ENCODE measurements around the gene WWTR1.

WWTR1 gene

GRCh38 chr3:149527531-149528339 is 130.1 kb downstream of the WWTR1 start:
- Histone ChIP-seq H3K27ac (no peak overlapping the region), H3K4me1 (peaks cover 7% of the 10 kb centered on the region; the same call in 1 of the 2 replicates), H3K9me3 (no peaks in the 10 kb centered on the region), H3K4me2 (no peak overlapping the region), H3K9ac (no peak overlapping the region), H3K4me3 (no peak overlapping the region), H3K36me3 (no peaks in the 10 kb centered on the region), H3K27me3 (no peaks in the 10 kb centered on the region), H4K20me1 (no peaks in the 10 kb centered on the region)
- no peak for TF ChIP-seq Cebpa-rat (IDR thresholded peaks at IDR 0.05)

DNA sequence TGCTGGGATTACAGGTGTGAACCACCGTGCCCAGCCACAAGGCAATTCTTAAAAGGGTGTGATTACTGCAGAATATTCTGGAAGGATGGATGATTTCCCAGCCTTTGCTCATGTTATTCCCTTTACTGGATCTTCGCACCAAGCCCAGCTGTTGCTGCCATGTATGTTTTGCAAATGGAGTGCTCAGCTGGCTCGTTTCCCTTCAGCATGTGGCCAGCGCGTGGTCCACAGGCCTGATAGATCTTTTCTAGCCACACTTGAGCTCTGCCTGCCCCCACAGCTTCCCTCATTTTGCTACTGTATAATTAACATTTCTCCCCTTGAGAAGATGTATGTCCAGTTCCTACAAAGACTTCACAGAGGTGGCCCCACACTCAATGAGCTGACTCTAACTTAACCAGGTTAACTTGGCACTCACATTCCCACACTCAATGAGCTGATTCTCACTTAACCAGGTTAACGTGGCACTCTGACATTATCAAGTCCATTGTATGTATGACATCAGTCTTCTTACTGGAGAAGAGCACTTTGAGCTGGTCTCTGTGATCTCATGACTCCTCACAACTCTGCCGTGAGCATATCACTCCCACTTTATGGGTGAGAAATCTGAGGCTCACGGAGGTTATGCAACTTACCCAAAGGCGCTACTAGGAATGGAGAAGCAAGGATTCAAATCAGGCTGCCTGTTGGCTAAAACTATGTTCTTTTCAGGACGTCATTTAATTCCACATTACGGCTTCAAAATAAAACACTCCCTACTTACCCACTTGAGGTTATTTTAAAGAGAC is 134.1 kb downstream of the WWTR1 start:
- no peak overlapping the region for H3K4me2 ChIP-seq
- TF ChIP-seq Cebpa-rat (IDR thresholded peaks at IDR 0.05) = no peak
- H3K9ac ChIP-seq = no peak overlapping the region
- H3K27me3 ChIP-seq = no peaks in the 10 kb centered on the region
- H3K4me3 ChIP-seq = no peak overlapping the region
- H3K4me1 ChIP-seq = no peaks in the 10 kb centered on the region
- no peaks in the 10 kb centered on the region for H4K20me1 ChIP-seq
- no peaks in the 10 kb centered on the region for H3K9me3 ChIP-seq
- H3K36me3 ChIP-seq = no peaks in the 10 kb centered on the region
- H3K27ac ChIP-seq = no peak overlapping the region

GRCh38 chr3:149519912-149520311 is 137.9 kb downstream of the WWTR1 start:
- H3K4me3 ChIP-seq = no peak overlapping the region
- H3K27me3 ChIP-seq = no peaks in the 10 kb centered on the region
- no peak overlapping the region for H3K27ac ChIP-seq
- TF ChIP-seq Cebpa-rat (IDR thresholded peaks at IDR 0.05) = no peak
- no peak overlapping the region for H3K4me2 ChIP-seq
- no peaks in the 10 kb centered on the region for H3K36me3 ChIP-seq
- no peaks in the 10 kb centered on the region for H4K20me1 ChIP-seq
- no peak overlapping the region for H3K9ac ChIP-seq
- no peaks in the 10 kb centered on the region for H3K4me1 ChIP-seq
- no peaks in the 10 kb centered on the region for H3K9me3 ChIP-seq

DNA sequence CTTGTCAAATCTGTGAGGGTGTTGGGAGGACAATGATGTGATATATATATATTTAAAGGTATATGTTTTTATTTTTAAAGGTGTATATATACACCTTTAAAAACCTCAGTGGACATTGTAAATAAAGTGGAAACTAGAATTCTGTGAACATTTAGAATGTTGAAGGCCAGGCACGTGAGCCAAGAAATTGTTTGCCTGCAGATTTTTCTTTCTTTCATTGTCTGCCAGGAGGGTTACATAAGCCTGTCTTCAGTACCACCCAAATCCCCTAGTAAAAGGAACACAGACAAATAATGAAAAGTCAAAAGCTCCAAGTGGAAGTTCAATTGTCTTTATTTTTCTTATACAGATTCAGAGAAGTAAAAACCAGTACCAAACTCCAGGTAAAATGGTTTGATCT is 140.9 kb downstream of the WWTR1 start:
- no peak for TF ChIP-seq Cebpa-rat (IDR thresholded peaks at IDR 0.05)
- Histone ChIP-seq H3K4me3 (no peak overlapping the region), H3K4me2 (no peak overlapping the region), H3K9me3 (no peaks in the 10 kb centered on the region), H3K27me3 (no peaks in the 10 kb centered on the region), H3K4me1 (no peaks in the 10 kb centered on the region), H3K27ac (no peak overlapping the region), H3K9ac (no peak overlapping the region), H3K36me3 (no peaks in the 10 kb centered on the region), H4K20me1 (no peaks in the 10 kb centered on the region)

DNA sequence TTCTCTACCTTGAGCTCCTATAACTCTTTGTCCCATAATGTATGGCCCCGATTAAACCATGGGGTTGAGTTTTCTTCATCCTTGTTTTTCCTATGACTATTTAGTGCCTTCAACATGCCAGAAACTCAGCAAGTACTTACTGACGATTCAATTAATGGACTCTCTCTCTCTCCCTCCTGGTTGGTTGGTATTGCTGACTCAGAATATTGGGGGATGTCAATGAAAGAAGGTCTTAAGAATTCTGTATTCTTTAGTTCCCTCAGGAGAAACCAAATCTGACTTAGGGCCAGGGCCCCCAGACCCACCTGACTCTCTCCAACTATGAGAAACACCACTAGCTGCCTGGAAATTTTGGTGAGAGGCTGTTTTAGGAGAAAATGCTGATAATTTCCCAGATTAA is 142.6 kb downstream of the WWTR1 start:
- Histone ChIP-seq H3K27me3 (no peaks in the 10 kb centered on the region), H4K20me1 (no peaks in the 10 kb centered on the region), H3K4me3 (no peak overlapping the region), H3K36me3 (no peaks in the 10 kb centered on the region), H3K27ac (no peak overlapping the region), H3K9me3 (no peaks in the 10 kb centered on the region), H3K4me2 (no peak overlapping the region), H3K9ac (no peak overlapping the region), H3K4me1 (no peaks in the 10 kb centered on the region)
- TF ChIP-seq Cebpa-rat (IDR thresholded peaks at IDR 0.05) = no peak

GRCh38 chr3:149514471-149514870 is 143.4 kb downstream of the WWTR1 start:
- Histone ChIP-seq H3K36me3 (no peaks in the 10 kb centered on the region), H3K4me1 (no peaks in the 10 kb centered on the region), H3K27ac (no peak overlapping the region), H3K4me2 (no peak overlapping the region), H3K27me3 (no peaks in the 10 kb centered on the region), H3K9me3 (no peaks in the 10 kb centered on the region), H4K20me1 (no peaks in the 10 kb centered on the region), H3K4me3 (no peak overlapping the region), H3K9ac (no peak overlapping the region)
- TF ChIP-seq Cebpa-rat (IDR thresholded peaks at IDR 0.05) = no peak

DNA sequence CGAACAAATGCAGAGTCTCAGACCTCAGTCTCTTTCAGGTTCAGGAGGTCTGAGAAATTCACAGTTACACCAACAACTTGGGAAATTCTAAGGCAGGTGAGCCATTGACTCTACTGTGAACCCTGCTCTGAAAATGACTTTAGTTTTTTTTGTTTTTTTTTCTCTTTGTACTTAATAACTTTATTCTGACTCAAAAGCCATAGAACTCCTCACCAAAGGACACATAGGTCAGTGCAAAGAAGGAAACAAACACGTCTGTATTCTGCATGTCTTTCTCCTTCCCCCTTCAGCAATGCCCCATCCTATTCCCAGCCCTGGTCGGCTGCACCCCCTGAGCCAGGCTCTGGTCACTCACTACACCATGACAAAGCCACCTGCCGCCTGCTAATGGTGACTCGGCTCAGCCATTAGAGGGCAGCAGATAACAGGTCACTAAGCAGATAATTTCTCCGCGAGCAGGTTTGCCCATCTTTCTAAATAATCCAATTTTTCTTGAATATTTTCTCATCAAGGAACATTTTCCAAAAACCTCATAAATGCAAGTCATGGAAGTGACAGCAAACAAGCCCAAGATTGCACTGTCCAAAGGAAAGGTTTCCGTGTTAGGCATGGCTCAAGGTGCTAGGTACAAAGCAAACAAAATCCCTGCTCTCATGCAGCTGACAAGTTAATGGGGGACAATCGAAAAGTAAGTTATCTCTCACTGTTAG is 145.6 kb downstream of the WWTR1 start:
- Histone ChIP-seq H3K9me3 (no peaks in the 10 kb centered on the region), H3K4me3 (no peak overlapping the region), H3K4me2 (no peak overlapping the region), H3K27ac (no peak overlapping the region), H4K20me1 (no peaks in the 10 kb centered on the region), H3K4me1 (no peaks in the 10 kb centered on the region; the same call in 1 of the 2 replicates), H3K9ac (no peak overlapping the region), H3K36me3 (no peaks in the 10 kb centered on the region), H3K27me3 (no peaks in the 10 kb centered on the region)
- no peak for TF ChIP-seq Cebpa-rat (IDR thresholded peaks at IDR 0.05)

DNA sequence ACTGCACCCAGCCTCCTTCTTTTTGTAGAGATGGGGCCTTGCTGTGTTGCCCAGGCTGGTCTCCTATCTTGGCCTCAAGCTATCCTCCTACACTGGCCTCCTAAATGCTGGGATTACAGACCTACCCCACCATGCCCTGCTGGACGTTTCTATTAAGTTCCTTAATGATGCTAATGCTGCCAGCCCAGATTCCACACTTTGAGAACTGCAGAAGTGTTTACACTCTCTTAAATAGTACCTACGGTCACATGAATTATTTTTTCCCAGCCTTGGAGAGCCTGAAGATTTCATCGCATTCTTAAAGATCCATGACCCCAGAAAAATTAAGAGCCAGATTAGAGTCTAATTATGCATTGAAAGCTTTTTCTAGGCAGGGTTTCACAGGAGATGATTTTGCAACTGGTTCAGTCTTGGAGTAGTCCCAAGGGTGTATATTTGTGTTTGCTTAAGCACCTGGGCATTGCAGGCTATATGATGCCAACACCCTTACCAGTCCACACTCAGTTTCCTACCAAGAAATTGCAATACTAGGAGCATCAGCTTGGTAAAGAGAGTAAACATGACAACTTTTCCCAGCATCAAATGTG is 146.7 kb downstream of the WWTR1 start:
- Histone ChIP-seq H3K27ac (no peak overlapping the region), H3K36me3 (no peaks in the 10 kb centered on the region)
- TF ChIP-seq Cebpa-rat (IDR thresholded peaks at IDR 0.05) = no peak

DNA sequence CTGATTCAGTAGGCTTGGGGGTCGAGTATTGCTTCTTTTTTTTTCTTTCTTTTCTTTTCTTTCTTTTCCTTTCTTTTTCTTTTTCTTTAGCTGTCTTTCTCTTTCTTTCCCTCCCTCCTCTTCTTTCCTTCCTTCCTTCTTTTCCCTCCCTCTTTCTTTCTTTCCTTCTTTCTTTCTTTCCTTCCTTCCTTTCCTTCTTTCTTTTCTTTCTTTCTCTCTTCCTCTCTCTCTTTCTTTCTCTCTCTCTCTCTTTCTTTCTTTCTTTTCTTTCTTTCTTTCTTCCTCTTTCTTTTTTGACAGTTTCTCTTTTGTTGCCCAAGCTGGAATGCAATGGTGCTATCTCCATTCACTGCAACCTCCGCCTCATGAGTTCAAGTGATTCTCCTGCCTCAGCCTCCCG is 147.3 kb downstream of the WWTR1 start:
- no peak overlapping the region for H3K27ac ChIP-seq

More for the DNA sequence above, 146.7 kb downstream of the WWTR1 start:
- no peaks in the 10 kb centered on the region for H3K27me3 ChIP-seq
- H3K4me3 ChIP-seq = no peak overlapping the region
- H3K9ac ChIP-seq = no peak overlapping the region
- H3K4me2 ChIP-seq = no peak overlapping the region
- no peaks in the 10 kb centered on the region; the same call in 1 of the 2 replicates for H3K4me1 ChIP-seq
- H4K20me1 ChIP-seq = no peaks in the 10 kb centered on the region
- H3K9me3 ChIP-seq = no peaks in the 10 kb centered on the region

More for the DNA sequence above, 147.3 kb downstream of the WWTR1 start:
- H3K9ac ChIP-seq = no peak overlapping the region
- no peaks in the 10 kb centered on the region for H3K27me3 ChIP-seq
- H4K20me1 ChIP-seq = no peaks in the 10 kb centered on the region
- H3K4me1 ChIP-seq = no peaks in the 10 kb centered on the region; the same call in 1 of the 2 replicates
- no peak overlapping the region for H3K4me3 ChIP-seq
- H3K9me3 ChIP-seq = no peaks in the 10 kb centered on the region
- no peak for TF ChIP-seq Cebpa-rat (IDR thresholded peaks at IDR 0.05)
- no peaks in the 10 kb centered on the region for H3K36me3 ChIP-seq
- H3K4me2 ChIP-seq = no peak overlapping the region
